ENCODE data around the gene OPCML. TPM values are rescaled to one million over a fixed set of nuclear protein-coding genes. Genes with fewer than 3 reads are reported as not detected.

The OPCML gene
- total RNA-seq, 2 donors from 2014 or later: not detected

DNA sequence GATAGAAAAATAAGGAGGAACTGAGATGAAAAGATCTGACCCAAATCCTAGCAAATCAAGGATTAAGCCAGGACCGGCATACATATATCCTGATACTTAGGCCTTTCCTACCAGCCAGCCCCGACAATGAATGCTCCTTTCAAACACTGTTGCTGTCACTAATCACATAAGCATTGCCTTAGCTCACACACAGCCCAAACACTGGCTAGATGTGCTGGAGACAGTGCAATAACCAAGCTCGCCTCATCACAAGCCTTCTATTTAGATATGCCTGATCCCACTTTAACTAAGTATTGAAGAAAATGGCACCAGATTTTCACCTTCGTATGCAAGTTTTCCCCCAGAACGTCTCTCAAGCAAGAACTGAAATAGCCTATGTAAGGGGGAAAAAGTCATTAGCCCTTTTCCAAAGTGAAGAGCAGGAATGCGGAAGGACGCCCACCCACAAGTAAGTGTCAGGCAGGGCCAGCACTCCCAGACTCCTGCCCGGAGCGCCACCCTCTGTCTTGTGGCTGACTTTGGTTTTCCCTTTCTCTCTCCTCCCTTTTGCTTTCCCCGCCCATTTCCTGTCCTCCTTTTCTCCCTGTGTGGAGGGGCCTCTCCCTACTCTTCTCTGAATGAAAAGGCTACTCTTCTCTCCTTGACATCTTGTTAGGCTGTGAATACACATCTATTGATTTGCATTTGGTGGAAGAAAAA is 8.9 kb upstream of the OPCML start:
- DNase-seq (ENCODE audit: low spot score) (no peak), ATAC-seq (ENCODE audit: insufficient number of reproducible peaks, low FRiP score, low read depth) (no peak)
- no peak overlapping the region for H3K27ac ChIP-seq
- no peaks in the 10 kb centered on the region for H3K27me3 ChIP-seq (replicated peaks; ENCODE audit: insufficient read depth)
- no peaks in the 10 kb centered on the region for H3K9me3 ChIP-seq
- no peaks in the 10 kb centered on the region for H3K36me3 ChIP-seq
- H3K4me3 ChIP-seq: no peak overlapping the region
- H3K4me1 ChIP-seq (ENCODE audit: control insufficient read depth in 1 of 2, low read depth in 2 of 2): no peaks in the 10 kb centered on the region
- TF ChIP-seq, protein P1, sequence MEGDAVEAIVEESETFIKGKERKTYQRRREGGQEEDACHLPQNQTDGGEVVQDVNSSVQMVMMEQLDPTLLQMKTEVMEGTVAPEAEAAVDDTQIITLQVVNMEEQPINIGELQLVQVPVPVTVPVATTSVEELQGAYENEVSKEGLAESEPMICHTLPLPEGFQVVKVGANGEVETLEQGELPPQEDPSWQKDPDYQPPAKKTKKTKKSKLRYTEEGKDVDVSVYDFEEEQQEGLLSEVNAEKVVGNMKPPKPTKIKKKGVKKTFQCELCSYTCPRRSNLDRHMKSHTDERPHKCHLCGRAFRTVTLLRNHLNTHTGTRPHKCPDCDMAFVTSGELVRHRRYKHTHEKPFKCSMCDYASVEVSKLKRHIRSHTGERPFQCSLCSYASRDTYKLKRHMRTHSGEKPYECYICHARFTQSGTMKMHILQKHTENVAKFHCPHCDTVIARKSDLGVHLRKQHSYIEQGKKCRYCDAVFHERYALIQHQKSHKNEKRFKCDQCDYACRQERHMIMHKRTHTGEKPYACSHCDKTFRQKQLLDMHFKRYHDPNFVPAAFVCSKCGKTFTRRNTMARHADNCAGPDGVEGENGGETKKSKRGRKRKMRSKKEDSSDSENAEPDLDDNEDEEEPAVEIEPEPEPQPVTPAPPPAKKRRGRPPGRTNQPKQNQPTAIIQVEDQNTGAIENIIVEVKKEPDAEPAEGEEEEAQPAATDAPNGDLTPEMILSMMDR (IDR thresholded peaks at IDR 0.05): no peak

- no peaks in the 10 kb centered on the region for H3K4me1 ChIP-seq (ENCODE audit: control insufficient read depth in 1 of 2, low read depth in 2 of 2)
- H3K36me3 ChIP-seq: no peaks in the 10 kb centered on the region
- DNase-seq (ENCODE audit: low spot score): no peak
- no peak overlapping the region for H3K27ac ChIP-seq
- no peaks in the 10 kb centered on the region for H3K9me3 ChIP-seq
- TF ChIP-seq, protein P1 (IDR thresholded peaks at IDR 0.05): no peak
- no peak for ATAC-seq (ENCODE audit: insufficient number of reproducible peaks, low FRiP score, low read depth)
- no peak overlapping the region for H3K4me3 ChIP-seq
- no peaks in the 10 kb centered on the region for H3K27me3 ChIP-seq (replicated peaks; ENCODE audit: insufficient read depth)
Observed at GRCh38 chr11:133536198-133536597, 3.9 kb upstream of the OPCML start.

DNA sequence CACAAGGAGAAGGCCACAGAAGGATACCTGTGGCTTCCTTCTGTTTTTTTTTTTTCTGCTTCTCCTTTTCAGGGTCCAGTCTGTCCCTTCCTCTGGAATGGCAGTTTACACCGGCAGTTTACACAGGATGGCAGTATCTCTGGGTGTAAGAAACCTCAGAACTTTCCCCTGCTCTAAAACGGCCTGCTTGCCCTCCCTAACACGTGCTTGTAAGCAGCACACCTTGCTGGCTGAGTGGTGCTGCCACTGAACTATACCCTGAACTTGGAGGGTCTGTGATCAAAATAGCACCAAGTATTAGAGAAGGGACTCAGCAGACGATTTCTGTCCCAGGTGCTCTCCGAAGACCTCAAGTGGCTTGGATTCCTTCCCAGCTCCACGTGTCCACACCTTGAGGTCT is 904 bp upstream of the OPCML start:
- Histone ChIP-seq H3K36me3 (no peaks in the 10 kb centered on the region), H3K27me3 (replicated peaks; ENCODE audit: insufficient read depth) (no peaks in the 10 kb centered on the region), H3K4me3 (no peak overlapping the region), H3K27ac (no peak overlapping the region), H3K9me3 (no peaks in the 10 kb centered on the region), H3K4me1 (ENCODE audit: control insufficient read depth in 1 of 2, low read depth in 2 of 2) (no peaks in the 10 kb centered on the region)
- DNase-seq (ENCODE audit: low spot score) (no peak), ATAC-seq (ENCODE audit: insufficient number of reproducible peaks, low FRiP score, low read depth) (no peak)
- TF ChIP-seq, protein P1 (IDR thresholded peaks at IDR 0.05): no peak

GRCh38 chr11:133531458-133531857 is 843 bp downstream of the OPCML start:
- no peaks in the 10 kb centered on the region for H3K9me3 ChIP-seq
- no peaks in the 10 kb centered on the region for H3K36me3 ChIP-seq
- no peaks in the 10 kb centered on the region for H3K27me3 ChIP-seq (replicated peaks; ENCODE audit: insufficient read depth)
- no peak overlapping the region for H3K4me3 ChIP-seq
- TF ChIP-seq, protein P1 (IDR thresholded peaks at IDR 0.05): no peak
- H3K27ac ChIP-seq: no peak overlapping the region
- H3K4me1 ChIP-seq (ENCODE audit: control insufficient read depth in 1 of 2, low read depth in 2 of 2): no peaks in the 10 kb centered on the region
- no peak for DNase-seq (ENCODE audit: low spot score)
- no peak for ATAC-seq (ENCODE audit: insufficient number of reproducible peaks, low FRiP score, low read depth)

DNA sequence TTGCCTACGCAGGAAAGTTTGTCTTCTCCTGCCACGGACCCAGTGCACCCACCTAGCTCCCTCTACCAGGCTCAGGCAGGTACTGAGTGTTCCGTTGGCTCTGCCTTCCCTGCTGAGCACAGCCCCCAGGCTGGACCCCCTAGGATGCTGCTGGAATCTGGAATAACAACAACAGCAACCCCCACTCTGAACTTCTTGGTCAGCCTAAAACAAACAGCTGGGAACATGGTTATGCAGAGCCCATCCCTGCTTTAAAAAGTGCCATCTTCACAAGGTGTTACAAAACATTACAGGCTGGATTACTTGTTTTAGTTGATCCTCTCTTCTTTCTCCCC is 1.8 kb downstream of the OPCML start:
- no peaks in the 10 kb centered on the region for H3K27me3 ChIP-seq (replicated peaks; ENCODE audit: insufficient read depth)
- no peaks in the 10 kb centered on the region for H3K36me3 ChIP-seq
- ATAC-seq (ENCODE audit: insufficient number of reproducible peaks, low FRiP score, low read depth) (no peak), DNase-seq (ENCODE audit: low spot score) (no peak)
- TF ChIP-seq, protein P1 (IDR thresholded peaks at IDR 0.05): no peak
- no peaks in the 10 kb centered on the region for H3K9me3 ChIP-seq
- no peaks in the 10 kb centered on the region for H3K4me1 ChIP-seq (ENCODE audit: control insufficient read depth in 1 of 2, low read depth in 2 of 2)
- H3K4me3 ChIP-seq: no peak overlapping the region
- H3K27ac ChIP-seq: no peak overlapping the region

Data from thoracic aorta (tissue), 2 donors.